ENCODE data around the gene YWHAH.

The YWHAH gene

GRCh38 chr22:31995807-31996206, 51.5 kb downstream of the YWHAH start:
- no peak overlapping the region for H3K4me3 ChIP-seq (ENCODE audit: low read depth, low read length)
- no peak for TF ChIP-seq CTCF (IDR thresholded peaks at IDR 0.05; ENCODE audit: low read depth, low read length)

GRCh38 chr22:31998784-31999385, 54.5 kb downstream of the YWHAH start:
- TF ChIP-seq CTCF (IDR thresholded peaks at IDR 0.05; ENCODE audit: low read depth, low read length), result no peak
- no peak overlapping the region for H3K4me3 ChIP-seq (ENCODE audit: low read depth, low read length)

GRCh38 chr22:32000181-32000580, 55.8 kb downstream of the YWHAH start:
- no peak for TF ChIP-seq CTCF (IDR thresholded peaks at IDR 0.05; ENCODE audit: low read depth, low read length)
- H3K4me3 ChIP-seq (ENCODE audit: low read depth, low read length), result no peak overlapping the region

- H3K4me3 ChIP-seq (ENCODE audit: low read depth, low read length), result no peak overlapping the region
- TF ChIP-seq CTCF (IDR thresholded peaks at IDR 0.05; ENCODE audit: low read depth, low read length), result no peak
Measured at GRCh38 chr22:32005453-32005852, 61.1 kb downstream of the YWHAH start.
